Hepatocyte (in vitro differentiated cells): ENCODE data around the gene FGF21.

Source experiments
- CTCF ChIP-seq: fragments of 200-600 bp; sonication (generic); IDR thresholded peaks from 2 replicates; pipeline ENCODE4 v1.5.1; 2016; ENCODE audit warnings: antibody characterized with exemption, mild to moderate bottlenecking; ENCODE audit not compliant: poor library complexity
- EZH2phosphoT487 ChIP-seq: fragments of 200-600 bp; sonication (generic); IDR thresholded peaks from one replicate; pipeline ENCODE4 v1.6.1; 2018; ENCODE audit warnings: antibody characterized with exemption, mild to moderate bottlenecking, low read depth, moderate library complexity; ENCODE audit not compliant: unreplicated experiment, severe bottlenecking

- TF ChIP-seq CTCF = no peak
- no peak for TF ChIP-seq EZH2phosphoT487
Measured at GRCh38 chr19:48728911-48729664, 26.2 kb upstream of the FGF21 start.
